ENCODE results near the gene MED13. TPM values are rescaled to one million over a fixed set of nuclear protein-coding genes. Genes with fewer than 3 reads are reported as not detected.

The MED13 gene
- total RNA-seq, 3 donors from 2014 or later: 73.4 to 136 (median 92.1) TPM

GRCh38 chr17:61972311-61972710 is 92.8 kb downstream of the MED13 start:
- no peaks in the 10 kb centered on the region for H3K27me3 ChIP-seq
- H3K4me3 ChIP-seq: no peak overlapping the region
- no peaks in the 10 kb centered on the region for H3K4me1 ChIP-seq
- H3K9me3 ChIP-seq: no peaks in the 10 kb centered on the region
- H3K36me3 ChIP-seq: peaks cover 2% of the 10 kb centered on the region
- no peak for TF ChIP-seq POLR2A (IDR thresholded peaks at IDR 0.05)
- TF ChIP-seq CTCF (IDR thresholded peaks at IDR 0.05): no peak
- TF ChIP-seq POLR2AphosphoS5 (IDR thresholded peaks at IDR 0.05): no peak
- H3K27ac ChIP-seq: no peak overlapping the region
- intact Hi-C loops (cut with DNase I; ENCODE audit: low total_unique reads): no loop called here
- no peak for DNase-seq (ENCODE audit: low spot score in 2 of 2)

- no peak for TF ChIP-seq POLR2A (IDR thresholded peaks at IDR 0.05)
- TF ChIP-seq POLR2AphosphoS5 (IDR thresholded peaks at IDR 0.05): no peak
- no peak for TF ChIP-seq CTCF (IDR thresholded peaks at IDR 0.05)
- Histone ChIP-seq H3K9me3 (no peaks in the 10 kb centered on the region), H3K27me3 (no peaks in the 10 kb centered on the region), H3K27ac (no peak overlapping the region), H3K4me3 (no peak overlapping the region), H3K36me3 (peaks cover 12% of the 10 kb centered on the region), H3K4me1 (no peaks in the 10 kb centered on the region)
- DNase-seq (ENCODE audit: low spot score in 2 of 2): no peak
- intact Hi-C loops (cut with DNase I; ENCODE audit: low total_unique reads): no loop called here
These were observed 95.0 kb downstream of the MED13 start for GRCh38 chr17:61970030-61970429.

- no peak overlapping the region for H3K4me3 ChIP-seq
- TF ChIP-seq CTCF (IDR thresholded peaks at IDR 0.05) (no peak), POLR2AphosphoS5 (IDR thresholded peaks at IDR 0.05) (no peak), POLR2A (IDR thresholded peaks at IDR 0.05) (no peak)
- H3K4me1 ChIP-seq: no peaks in the 10 kb centered on the region
- DNase-seq (ENCODE audit: low spot score in 2 of 2): no peak
- H3K27ac ChIP-seq: no peak overlapping the region
- intact Hi-C loops (cut with DNase I; ENCODE audit: low total_unique reads): no loop called here
- H3K9me3 ChIP-seq: no peaks in the 10 kb centered on the region
- H3K27me3 ChIP-seq: no peaks in the 10 kb centered on the region
- H3K36me3 ChIP-seq: peaks cover 15% of the 10 kb centered on the region
These were observed 96.3 kb downstream of the MED13 start for GRCh38 chr17:61968757-61969156.

- DNase-seq (ENCODE audit: low spot score in 2 of 2): no peak
- peaks cover 15% of the 10 kb centered on the region for H3K36me3 ChIP-seq
- no peak overlapping the region for H3K27ac ChIP-seq
- no peaks in the 10 kb centered on the region for H3K4me1 ChIP-seq
- H3K9me3 ChIP-seq: no peaks in the 10 kb centered on the region
- intact Hi-C loops (cut with DNase I; ENCODE audit: low total_unique reads): no loop called here
- TF ChIP-seq CTCF (IDR thresholded peaks at IDR 0.05): no peak
- TF ChIP-seq POLR2AphosphoS5 (IDR thresholded peaks at IDR 0.05): no peak
- TF ChIP-seq POLR2A (IDR thresholded peaks at IDR 0.05): no peak
- H3K4me3 ChIP-seq: no peak overlapping the region
- no peaks in the 10 kb centered on the region for H3K27me3 ChIP-seq
These were observed 97.3 kb downstream of the MED13 start for GRCh38 chr17:61967729-61968128.

- no peaks in the 10 kb centered on the region for H3K27me3 ChIP-seq
- H3K4me1 ChIP-seq: no peaks in the 10 kb centered on the region
- TF ChIP-seq POLR2AphosphoS5 (IDR thresholded peaks at IDR 0.05): no peak
- no peak for TF ChIP-seq POLR2A (IDR thresholded peaks at IDR 0.05)
- TF ChIP-seq CTCF (IDR thresholded peaks at IDR 0.05): no peak
- H3K9me3 ChIP-seq: no peaks in the 10 kb centered on the region
- no peak overlapping the region for H3K27ac ChIP-seq
- DNase-seq (ENCODE audit: low spot score in 2 of 2): no peak
- intact Hi-C loops (cut with DNase I; ENCODE audit: low total_unique reads): no loop called here
- H3K36me3 ChIP-seq: peaks cover 19% of the 10 kb centered on the region
- H3K4me3 ChIP-seq: no peak overlapping the region
These were observed 98.9 kb downstream of the MED13 start for GRCh38 chr17:61966191-61966590.

All from breast epithelium (tissue), 4 donors.